Measurements from ENCODE around the gene S100A7A.
"Not testable (repeated sequence)": the region's sequence is repeated elsewhere in the genome, so short reads cannot be mapped to it uniquely, and the experiment has no call there.

The S100A7A gene

DNA sequence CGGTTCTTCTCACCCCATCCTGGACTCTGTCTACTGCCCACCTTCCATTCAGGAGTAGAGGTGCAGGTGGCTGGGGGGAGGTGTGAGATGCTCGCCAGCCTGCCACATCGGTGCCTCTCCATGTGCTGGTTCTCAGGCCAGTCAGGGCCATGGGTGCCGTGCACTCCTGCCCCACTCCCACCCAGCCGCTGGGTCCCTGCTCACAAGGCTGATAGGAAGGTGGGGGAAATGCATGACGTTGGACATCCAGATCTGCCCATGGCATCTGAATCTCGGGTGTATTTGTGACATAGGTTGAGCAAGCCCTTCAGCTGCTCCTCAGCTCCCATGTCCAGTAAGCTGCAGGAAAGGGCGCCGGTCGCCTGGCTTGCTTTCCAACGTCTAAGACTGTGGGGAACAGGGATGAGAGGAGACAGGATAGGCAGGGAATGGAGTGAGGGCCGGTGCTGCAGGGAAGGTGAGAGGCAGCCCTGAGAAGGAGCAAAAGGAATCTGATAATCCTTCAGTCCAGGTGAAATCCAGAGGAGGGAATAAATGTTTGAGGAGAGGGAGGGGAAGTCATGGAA, 11.8 kb downstream of the S100A7A start:
- no peak for DNase-seq

- no peak for DNase-seq
Observed at GRCh38 chr1:153428791-153429190, 12.5 kb downstream of the S100A7A start.

- no peak for DNase-seq
Observed at GRCh38 chr1:153429266-153430165, 13.2 kb downstream of the S100A7A start.

- DNase-seq, result no peak
Observed at GRCh38 chr1:153430166-153430553, 13.8 kb downstream of the S100A7A start.

DNA sequence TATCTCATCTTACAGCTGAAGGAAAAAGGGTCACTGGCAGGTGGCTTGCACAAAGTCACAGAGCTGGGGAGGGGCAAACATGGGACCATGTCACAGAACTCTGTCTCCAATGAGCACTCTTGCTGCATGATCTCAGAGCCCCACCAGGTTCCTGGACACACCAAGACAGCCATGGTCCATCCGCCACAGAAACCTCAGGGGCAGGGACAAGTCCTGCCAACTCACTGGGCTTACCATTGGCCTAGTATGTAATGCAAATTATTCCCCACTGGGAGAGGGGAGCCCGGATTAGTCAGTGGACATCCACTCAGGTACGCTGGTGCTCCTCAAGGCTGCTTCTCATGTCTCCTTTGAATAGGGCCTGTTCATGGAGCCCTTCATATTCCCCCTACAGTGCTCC, 14.2 kb downstream of the S100A7A start:
- DNase-seq, result no peak

- DNase-seq, result no peak
Observed at GRCh38 chr1:153431002-153431401, 14.7 kb downstream of the S100A7A start.

DNA sequence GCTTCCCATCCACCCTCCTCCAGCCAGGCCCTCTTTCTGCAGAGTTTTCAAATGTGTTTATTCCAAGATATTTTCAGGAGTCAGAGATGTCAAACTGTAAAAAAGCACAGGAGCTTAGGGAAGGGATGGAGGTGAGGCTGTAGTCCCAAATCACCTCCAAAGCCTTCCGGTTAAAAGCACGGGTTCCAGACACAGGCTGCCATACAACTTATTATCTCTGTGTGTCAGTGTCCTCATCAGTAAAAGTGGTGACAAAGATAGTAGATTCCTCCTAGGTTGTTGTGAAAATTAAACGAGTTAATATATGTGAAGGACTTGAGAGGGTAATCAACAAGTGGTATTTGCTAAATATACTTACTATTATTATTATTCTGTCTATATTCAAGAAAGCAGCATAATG, 15.1 kb downstream of the S100A7A start:
- DNase-seq, result no peak

DNA sequence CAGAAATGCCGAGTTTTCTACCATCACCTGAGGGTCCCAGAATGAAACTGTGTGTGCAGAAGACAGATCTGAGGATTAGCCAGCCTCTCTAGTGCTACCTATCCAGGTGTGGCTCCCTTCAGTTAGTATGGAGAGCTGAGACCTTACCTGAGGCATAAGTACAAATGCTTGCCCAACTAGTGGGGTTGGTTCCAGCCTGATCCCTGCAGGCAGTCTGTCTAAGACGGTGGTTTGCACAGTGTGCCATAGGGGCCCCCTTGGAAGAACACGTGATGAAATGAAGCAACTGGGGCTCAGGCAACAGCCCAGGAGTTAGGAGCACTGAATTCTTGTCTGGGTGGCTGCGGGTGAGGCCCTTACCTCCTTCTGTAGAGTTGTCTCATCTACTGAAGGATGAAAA, 15.6 kb downstream of the S100A7A start:
- DNase-seq, result no peak

DNA sequence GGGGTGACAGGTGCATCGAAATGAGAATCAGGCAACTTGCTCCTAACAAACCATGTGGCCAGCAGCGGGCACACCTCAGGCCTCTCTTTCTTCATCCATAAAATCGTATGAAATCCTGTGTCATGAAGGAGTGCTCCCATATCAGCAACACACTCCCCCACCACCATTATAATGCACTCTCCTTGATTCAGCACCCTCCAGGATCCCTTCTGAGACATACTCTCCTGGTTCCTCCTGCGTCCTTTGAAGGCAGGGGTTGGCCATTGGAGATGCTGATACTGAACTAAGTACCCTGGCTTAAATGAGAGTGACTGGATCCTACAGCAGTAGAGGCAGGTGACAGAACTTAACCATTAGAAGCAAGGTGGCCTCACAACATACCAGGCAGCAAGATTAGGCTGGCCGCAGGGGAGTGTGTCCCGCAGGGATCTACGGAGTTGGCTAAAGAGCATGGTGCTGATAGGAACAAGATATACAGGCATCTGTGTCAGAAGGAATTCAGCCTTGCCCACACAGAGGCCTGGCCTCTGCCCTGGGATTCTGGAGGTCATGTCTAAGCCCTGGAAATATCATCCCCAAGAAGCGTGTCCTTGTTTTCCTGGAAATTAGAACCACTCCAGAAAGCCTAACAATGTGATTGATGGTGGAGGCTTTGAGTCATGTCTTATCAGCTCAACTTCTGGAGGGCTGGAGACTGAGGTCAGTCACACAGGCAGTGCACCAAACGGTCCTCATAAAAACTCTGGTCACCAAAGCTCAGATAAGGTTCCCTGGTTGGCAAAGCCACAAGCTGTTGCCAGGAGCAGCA, 16.8 kb downstream of the S100A7A start:
- DNase-seq, result no peak

DNA sequence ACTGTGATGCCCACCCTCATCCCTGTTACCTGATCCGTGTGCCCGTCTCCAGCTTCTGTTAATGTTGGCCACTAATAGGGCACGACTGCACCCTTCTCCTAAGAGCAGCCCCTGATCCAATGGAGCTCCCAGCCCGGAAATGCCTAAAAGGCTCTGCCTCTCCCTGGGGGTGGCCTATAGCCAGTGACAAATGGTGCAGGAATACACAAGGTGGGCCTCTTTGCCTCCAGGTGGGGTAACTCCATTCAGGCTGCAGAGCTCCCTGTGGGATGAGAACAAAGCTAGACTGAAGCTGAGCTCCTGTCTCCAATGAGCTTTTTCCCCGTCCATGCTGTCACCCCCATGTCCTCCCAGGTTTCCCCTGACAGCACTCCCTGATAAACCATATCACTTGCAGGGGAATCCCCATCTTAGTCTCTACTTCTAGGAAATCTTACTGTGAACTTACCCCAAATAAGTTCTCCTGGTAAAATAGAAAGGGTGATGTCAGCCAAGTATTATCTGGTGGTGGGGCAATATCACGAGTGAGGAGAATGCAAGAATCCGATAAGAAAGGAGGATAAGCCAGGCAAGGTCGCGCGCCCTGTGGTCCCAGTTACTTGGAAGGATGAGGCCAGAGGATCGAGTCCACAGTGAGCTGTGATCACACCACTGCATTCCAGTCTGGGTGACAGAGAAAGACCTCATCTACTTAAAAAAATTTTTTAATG, 18.6 kb downstream of the S100A7A start:
- no peak for DNase-seq

DNA sequence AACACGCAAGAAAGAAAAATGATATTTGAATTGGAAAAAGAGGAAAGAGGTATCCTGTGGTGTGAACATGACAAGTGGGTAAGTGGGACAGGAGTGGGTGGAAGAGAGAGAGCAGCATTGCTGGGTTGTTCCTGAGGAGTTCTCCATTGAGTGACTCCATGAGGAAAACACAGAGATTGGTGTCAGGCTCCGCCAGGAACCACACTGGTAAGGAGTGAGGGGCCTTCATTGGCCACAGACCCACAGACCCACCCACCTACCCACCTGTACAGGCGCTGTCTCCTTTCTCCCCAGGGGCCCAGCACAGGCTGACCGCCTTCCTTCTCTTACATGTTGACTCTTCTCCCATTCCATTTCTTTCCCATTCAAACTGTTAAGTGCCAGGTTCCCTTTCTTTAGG, 20.9 kb downstream of the S100A7A start:
- DNase-seq, result no peak

DNA sequence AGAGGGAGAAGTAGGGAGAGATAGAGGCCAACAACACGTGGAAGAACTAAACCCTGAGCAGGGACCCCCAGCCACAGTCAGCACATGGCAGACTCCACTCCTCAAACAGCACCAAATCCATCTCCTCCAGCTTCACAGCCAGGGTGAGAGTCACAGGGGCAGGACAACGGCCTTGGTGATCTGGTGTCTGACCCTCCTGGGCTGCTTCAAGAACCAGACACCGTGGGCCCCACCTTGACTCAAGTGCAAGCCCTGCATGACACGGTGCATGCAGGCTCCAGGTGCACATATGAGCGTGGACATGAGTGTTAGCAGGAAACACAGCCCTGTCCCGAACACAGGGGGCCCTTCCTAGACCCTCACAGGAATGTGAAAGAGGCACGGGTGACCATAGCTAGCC, 22.3 kb downstream of the S100A7A start:
- no peak for DNase-seq

GRCh38 chr1:153439273-153439672, 23.0 kb downstream of the S100A7A start:
- no peak for DNase-seq

- DNase-seq, result no peak
Observed at GRCh38 chr1:153441238-153441755, 25.0 kb downstream of the S100A7A start.

DNA sequence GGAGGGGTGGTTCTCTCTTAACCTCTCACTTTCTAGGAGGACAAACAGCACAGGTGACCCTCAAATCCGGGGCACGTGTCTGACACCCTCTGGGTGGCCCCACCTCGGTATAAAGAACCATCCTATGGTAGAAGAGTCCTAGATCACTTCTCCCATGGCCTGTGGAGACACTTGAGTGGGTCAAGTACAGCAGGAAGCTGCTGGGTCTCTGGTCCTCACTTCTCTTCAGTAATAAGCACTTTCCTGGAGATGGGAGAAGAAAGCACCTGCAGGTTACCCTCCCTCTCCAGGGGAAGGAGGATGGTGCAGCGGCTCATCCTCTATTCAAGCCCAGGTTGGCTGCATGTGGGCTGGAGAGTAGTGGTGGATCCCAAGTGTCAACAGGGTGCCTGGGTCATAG, 27.2 kb downstream of the S100A7A start:
- DNase-seq, result no peak

DNA sequence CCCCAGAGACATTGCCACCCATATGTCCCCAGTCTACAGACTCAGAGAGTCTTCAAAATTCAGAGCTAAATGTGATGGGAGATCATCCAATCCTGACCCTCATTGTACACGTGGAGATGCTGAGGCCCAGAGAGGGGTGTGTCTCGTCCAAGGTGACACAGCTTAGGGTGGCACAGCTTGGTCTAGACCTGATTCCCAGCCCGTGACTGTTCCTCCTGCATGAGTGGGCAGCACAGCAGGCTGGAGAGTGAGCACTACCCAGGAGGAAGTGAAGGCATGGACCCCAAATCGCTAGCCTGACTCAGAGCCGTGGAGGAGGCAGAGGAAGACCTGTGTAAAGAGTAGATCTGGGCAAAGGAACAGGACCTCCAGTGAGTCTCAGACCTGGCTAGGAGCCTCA, 27.8 kb downstream of the S100A7A start:
- no peak for DNase-seq

- DNase-seq, result no peak
Observed at GRCh38 chr1:153447498-153448170, 31.3 kb downstream of the S100A7A start.

- not testable (repeated sequence) for DNase-seq
Observed at GRCh38 chr1:153448851-153449250, 32.5 kb downstream of the S100A7A start.

DNA sequence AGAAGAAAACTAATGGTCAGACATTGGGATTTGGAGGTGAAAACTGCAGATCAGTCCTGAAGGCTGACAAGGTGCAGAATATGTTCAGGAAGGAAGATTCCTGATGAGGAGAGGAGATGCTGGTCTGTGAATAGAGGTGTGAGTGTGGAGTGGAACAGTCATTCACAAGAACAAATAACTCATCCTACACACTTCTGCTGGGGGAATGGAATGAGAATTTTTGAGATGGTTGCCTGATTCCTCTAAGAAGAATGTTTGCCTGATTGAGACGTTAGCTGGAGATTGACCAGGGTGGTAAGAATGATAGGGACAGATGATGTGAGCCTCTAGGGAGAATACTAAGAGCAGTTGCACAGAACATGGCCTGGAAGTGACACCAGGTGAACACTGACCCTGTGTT, 40.1 kb downstream of the S100A7A start:
- DNase-seq, result no peak

GRCh38 chr1:153459655-153460054, 43.3 kb downstream of the S100A7A start:
- DNase-seq, result no peak

DNA sequence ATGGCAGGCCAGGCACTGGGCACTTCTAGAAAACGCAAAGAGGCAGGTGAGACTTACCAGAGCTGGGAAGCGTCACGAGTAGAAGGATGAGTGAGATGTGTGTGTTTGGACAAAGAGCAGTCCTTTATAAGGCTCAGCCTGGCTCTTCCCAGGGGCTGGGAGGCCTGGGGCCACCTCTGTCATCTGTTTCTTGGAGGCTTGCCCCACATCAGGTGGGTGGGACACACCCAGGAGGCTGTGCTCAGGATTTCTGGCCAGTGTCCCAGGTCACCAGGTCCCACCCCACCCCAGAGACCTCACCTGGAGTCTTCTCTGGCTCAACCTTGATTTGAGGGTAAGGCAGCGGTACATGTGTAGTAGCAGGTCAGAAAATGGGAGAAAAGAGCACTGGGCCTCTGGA, 44.2 kb downstream of the S100A7A start, which contains the start of gene S100A7:
Gene S100A7, minus strand, starts transcription at position 101 of the 400 bp plus-strand sequence. CDS start 1,638 bp downstream, outside the sequence.
- no peak for DNase-seq

DNA sequence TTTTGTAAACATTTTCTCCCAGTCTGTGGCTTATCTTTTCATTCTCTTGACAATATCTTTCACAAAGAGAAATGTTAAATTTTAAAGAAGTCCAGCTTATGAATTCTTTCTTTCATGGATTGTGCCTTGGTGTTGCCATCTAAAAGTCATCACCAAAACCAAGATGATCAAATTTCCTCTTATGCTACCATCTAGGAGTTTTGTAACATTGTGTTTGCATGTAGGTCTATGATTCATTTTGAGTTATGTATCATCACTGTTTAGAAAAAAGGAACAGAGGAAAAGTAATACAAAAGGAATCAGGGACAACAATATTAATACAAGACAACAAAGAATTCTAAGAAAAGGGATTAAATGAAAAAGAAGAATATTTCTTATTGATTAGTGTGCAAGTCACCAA, 46.4 kb downstream of the S100A7A start:
- not testable (repeated sequence) for DNase-seq
